ENCODE results near the gene FAM136A. TPM values are rescaled to one million over a fixed set of nuclear protein-coding genes. Genes with fewer than 3 reads are reported as not detected.

Gene FAM136A
- total and polyA plus RNA-seq, 2 of the 13 experiments (the other 11 are each of a cell fraction or from before 2014, with no cell fraction given) = 77.8 to 126 TPM

- TF ChIP-seq CREM (IDR thresholded peaks at IDR 0.05) = no peak
- no peak for TF ChIP-seq CREM (CRISPR knock-in tag; IDR thresholded peaks at IDR 0.05)
- no peak for TF ChIP-seq FOXK1 (CRISPR knock-in tag; IDR thresholded peaks at IDR 0.05; ENCODE audit: borderline replicate concordance, low read depth)
- no peak; the same call in 1 of the 2 replicates for TF ChIP-seq REXO4 (CRISPR knock-in tag; IDR thresholded peaks at IDR 0.05; ENCODE audit: borderline replicate concordance)
- 0 out of 2 replicates have a peak, but pooled peaks have one; percentile 5 for TF ChIP-seq ZFP36L1 (CRISPR knock-in tag; IDR thresholded peaks at IDR 0.05)
- TF ChIP-seq BORCS8-MEF2B (CRISPR knock-in tag; IDR thresholded peaks at IDR 0.05) = no peak
- no peak for TF ChIP-seq TBX3 (IDR thresholded peaks at IDR 0.05; ENCODE audit: borderline replicate concordance)
- TF ChIP-seq HNRNPK (IDR thresholded peaks at IDR 0.05; ENCODE audit: low read depth, low read length, poor library complexity, severe bottlenecking) = no peak
- TF ChIP-seq MNT (IDR thresholded peaks at IDR 0.05) = no peak
- no peak for TF ChIP-seq REST (IDR thresholded peaks at IDR 0.05; ENCODE audit: borderline replicate concordance in 1 of 2, low read depth in 1 of 2, low read length in 2 of 2)
- no peak for TF ChIP-seq NR2C2 (CRISPR knock-in tag; IDR thresholded peaks at IDR 0.05; ENCODE audit: borderline replicate concordance)
- peak; percentile 57; the same call in 1 of the 2 replicates for TF ChIP-seq ZBTB2 (CRISPR knock-in tag; IDR thresholded peaks at IDR 0.05; ENCODE audit: low read depth)
- no peak for TF ChIP-seq MYPOP (CRISPR knock-in tag; IDR thresholded peaks at IDR 0.05)
- no peak for TF ChIP-seq EHMT2 (IDR thresholded peaks at IDR 0.05; ENCODE audit: borderline replicate concordance, low read depth, low read length)
- no peak for TF ChIP-seq ARID3A (IDR thresholded peaks at IDR 0.05; ENCODE audit: low read depth, low read length)
These were observed 1.0 kb downstream of the FAM136A start (continued) for GRCh38 chr2:70300771-70301343.

Measured in HepG2 (cell line).